Measurements from ENCODE around the gene TSPAN9.
A peak's percentile ranks its signal among the peaks of the same experiment; 100 is the strongest.

GRCh38 chr12:3119756-3120601 is 42.8 kb downstream of the TSPAN9 start:
- TF ChIP-seq CTCF (IDR thresholded peaks at IDR 0.05), result no peak
- TF ChIP-seq POLR2A (IDR thresholded peaks at IDR 0.05), result peak in 2 of 3 donors; percentile 28 to 38

Data from body of pancreas (tissue), 4 donors.